ENCODE measurements around the gene EPHA6. TPM values are rescaled to one million over a fixed set of nuclear protein-coding genes. Genes with fewer than 3 reads are reported as not detected.

The EPHA6 gene
- total RNA-seq, 1 experiment from 2014 or later: 1.2 TPM

DNA sequence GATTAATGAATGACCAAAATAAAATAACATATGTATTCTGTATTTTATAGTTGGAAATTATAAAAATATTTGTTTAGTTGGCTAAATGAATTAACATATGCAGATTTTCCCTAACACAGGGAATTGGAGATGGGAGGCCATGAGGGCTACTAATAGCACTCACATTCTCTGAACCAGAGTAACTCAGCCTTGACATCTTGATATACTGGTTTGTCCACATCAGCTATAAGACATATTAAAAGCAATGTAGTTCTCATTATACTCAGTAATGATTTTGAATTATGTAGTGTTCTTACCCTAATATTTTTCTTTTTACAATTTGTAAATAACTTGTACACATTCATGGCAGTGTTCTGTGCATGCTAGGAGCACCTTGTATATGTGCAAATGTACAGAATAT, 255.9 kb downstream of the EPHA6 start:
- H3K27me3 ChIP-seq (ENCODE audit: insufficient read depth, low read depth): no peaks in the 10 kb centered on the region
- no peaks in the 10 kb centered on the region for H4K20me1 ChIP-seq (ENCODE audit: insufficient read depth)
- H3F3A ChIP-seq (ENCODE audit: insufficient read depth, low read depth): no peaks in the 10 kb centered on the region
- no peaks in the 10 kb centered on the region for H3K9me2 ChIP-seq (ENCODE audit: insufficient read depth)
- no peaks in the 10 kb centered on the region for H3K4me1 ChIP-seq (replicated peaks; ENCODE audit: insufficient read depth)
- no peak for DNase-seq
- H3K4me3 ChIP-seq: no peak overlapping the region
- no peaks in the 10 kb centered on the region for H3K9me3 ChIP-seq (ENCODE audit: insufficient read depth, low read depth)
- POLR2A ChIA-PET (ENCODE audit: unreplicated experiment): no interaction called here
- no peak overlapping the region for H3K4me2 ChIP-seq
- no peaks in the 10 kb centered on the region for H3K79me2 ChIP-seq (ENCODE audit: low read depth)
- no TSS peak for BruUV-seq (replicated peaks)
- intact Hi-C loops (cut with micrococcal nuclease; ENCODE audit: unreplicated experiment): no loop called here
- no peak overlapping the region for H2AFZ ChIP-seq
- CTCF ChIA-PET: no interaction called here
- no peak overlapping the region for H3K27ac ChIP-seq
- no peaks in the 10 kb centered on the region for H3K36me3 ChIP-seq (ENCODE audit: low read depth)
- TF ChIP-seq, protein P1, sequence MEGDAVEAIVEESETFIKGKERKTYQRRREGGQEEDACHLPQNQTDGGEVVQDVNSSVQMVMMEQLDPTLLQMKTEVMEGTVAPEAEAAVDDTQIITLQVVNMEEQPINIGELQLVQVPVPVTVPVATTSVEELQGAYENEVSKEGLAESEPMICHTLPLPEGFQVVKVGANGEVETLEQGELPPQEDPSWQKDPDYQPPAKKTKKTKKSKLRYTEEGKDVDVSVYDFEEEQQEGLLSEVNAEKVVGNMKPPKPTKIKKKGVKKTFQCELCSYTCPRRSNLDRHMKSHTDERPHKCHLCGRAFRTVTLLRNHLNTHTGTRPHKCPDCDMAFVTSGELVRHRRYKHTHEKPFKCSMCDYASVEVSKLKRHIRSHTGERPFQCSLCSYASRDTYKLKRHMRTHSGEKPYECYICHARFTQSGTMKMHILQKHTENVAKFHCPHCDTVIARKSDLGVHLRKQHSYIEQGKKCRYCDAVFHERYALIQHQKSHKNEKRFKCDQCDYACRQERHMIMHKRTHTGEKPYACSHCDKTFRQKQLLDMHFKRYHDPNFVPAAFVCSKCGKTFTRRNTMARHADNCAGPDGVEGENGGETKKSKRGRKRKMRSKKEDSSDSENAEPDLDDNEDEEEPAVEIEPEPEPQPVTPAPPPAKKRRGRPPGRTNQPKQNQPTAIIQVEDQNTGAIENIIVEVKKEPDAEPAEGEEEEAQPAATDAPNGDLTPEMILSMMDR (conservative IDR thresholded peaks at IDR 0.05): no peak
- TF ChIP-seq EZH2 (IDR thresholded peaks at IDR 0.05; ENCODE audit: low read depth): no peak

DNA sequence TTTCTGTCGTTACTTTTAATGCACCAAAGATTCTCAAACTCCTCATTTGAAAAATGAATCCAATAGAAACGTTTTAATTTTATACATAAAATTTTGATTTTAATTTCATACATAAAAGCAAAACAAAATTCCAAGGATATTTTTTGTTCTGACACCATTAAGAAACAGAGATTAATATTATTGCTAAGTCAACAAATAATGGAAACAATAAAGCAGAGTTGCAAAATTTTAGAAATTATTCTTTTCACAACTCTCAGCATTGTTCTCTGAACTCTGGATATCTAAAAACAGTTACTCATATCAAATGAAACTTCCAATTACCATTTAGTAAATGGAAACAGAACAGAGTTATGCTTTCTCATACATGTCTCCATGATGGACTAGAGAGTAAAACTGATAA, 260.2 kb downstream of the EPHA6 start:
- Histone ChIP-seq H3K4me3 (no peak overlapping the region), H4K20me1 (ENCODE audit: insufficient read depth) (no peaks in the 10 kb centered on the region), H3K79me2 (ENCODE audit: low read depth) (no peaks in the 10 kb centered on the region), H3K9me2 (ENCODE audit: insufficient read depth) (no peaks in the 10 kb centered on the region), H3K4me2 (no peak overlapping the region), H2AFZ (no peak overlapping the region), H3F3A (ENCODE audit: insufficient read depth, low read depth) (no peaks in the 10 kb centered on the region), H3K27me3 (ENCODE audit: insufficient read depth, low read depth) (no peaks in the 10 kb centered on the region), H3K9me3 (ENCODE audit: insufficient read depth, low read depth) (no peaks in the 10 kb centered on the region), H3K4me1 (replicated peaks; ENCODE audit: insufficient read depth) (no peaks in the 10 kb centered on the region), H3K27ac (no peak overlapping the region), H3K36me3 (ENCODE audit: low read depth) (no peaks in the 10 kb centered on the region)
- BruUV-seq (replicated peaks): no TSS peak
- intact Hi-C loops (cut with micrococcal nuclease; ENCODE audit: unreplicated experiment): no loop called here
- TF ChIP-seq EZH2 (IDR thresholded peaks at IDR 0.05; ENCODE audit: low read depth): no peak
- TF ChIP-seq, protein P1 (conservative IDR thresholded peaks at IDR 0.05): no peak
- CTCF ChIA-PET: no interaction called here
- POLR2A ChIA-PET (ENCODE audit: unreplicated experiment): no interaction called here
- DNase-seq: no peak

DNA sequence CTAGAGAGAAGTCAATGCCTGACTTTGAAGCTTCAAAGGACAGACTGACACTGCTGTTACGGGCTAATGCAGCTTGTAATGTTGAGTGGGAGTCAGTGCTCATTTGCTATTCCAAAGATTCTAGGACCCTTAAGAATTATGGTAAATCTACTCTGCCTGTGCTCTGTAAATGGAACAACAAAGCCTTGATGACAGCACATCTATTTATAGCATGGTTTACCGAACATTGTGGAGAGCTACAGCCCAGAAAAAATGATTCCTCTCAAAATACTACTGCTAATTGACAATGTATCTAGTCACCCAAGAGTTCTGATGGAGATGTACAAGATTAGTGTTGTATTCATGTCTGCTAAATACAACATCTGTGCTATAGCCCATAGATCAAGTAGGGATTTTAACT, 262.3 kb downstream of the EPHA6 start:
- Histone ChIP-seq H3K4me3 (no peak overlapping the region), H3K27ac (no peak overlapping the region), H3K9me2 (ENCODE audit: insufficient read depth) (no peaks in the 10 kb centered on the region), H3K79me2 (ENCODE audit: low read depth) (no peaks in the 10 kb centered on the region), H3K9me3 (ENCODE audit: insufficient read depth, low read depth) (no peaks in the 10 kb centered on the region), H3K27me3 (ENCODE audit: insufficient read depth, low read depth) (no peaks in the 10 kb centered on the region), H3F3A (ENCODE audit: insufficient read depth, low read depth) (no peaks in the 10 kb centered on the region), H2AFZ (no peak overlapping the region), H4K20me1 (ENCODE audit: insufficient read depth) (no peaks in the 10 kb centered on the region), H3K4me1 (replicated peaks; ENCODE audit: insufficient read depth) (no peaks in the 10 kb centered on the region), H3K36me3 (ENCODE audit: low read depth) (no peaks in the 10 kb centered on the region), H3K4me2 (no peak overlapping the region)
- TF ChIP-seq EZH2 (IDR thresholded peaks at IDR 0.05; ENCODE audit: low read depth): no peak
- TF ChIP-seq, protein P1 (conservative IDR thresholded peaks at IDR 0.05): no peak
- no peak for DNase-seq
- intact Hi-C loops (cut with micrococcal nuclease; ENCODE audit: unreplicated experiment): no loop called here
- ChIA-PET CTCF (no interaction called here), POLR2A (ENCODE audit: unreplicated experiment) (no interaction called here)
- BruUV-seq (replicated peaks): no TSS peak
